ENCODE data around the gene CTNNA3.

The CTNNA3 gene

GRCh38 chr10:66940965-66941364 is 755.0 kb downstream of the CTNNA3 start:
- no peak overlapping the region for H3K4me3 ChIP-seq (ENCODE audit: low read length in 2 of 2)
- no peak overlapping the region for H3K9ac ChIP-seq (ENCODE audit: low read depth in 1 of 2, low read length in 2 of 2)
- no peaks in the 10 kb centered on the region for H3K4me1 ChIP-seq (ENCODE audit: control insufficient read depth in 2 of 2, insufficient read depth in 2 of 2, low read length in 2 of 2)
- H3K36me3 ChIP-seq (ENCODE audit: control insufficient read depth in 2 of 2, insufficient read depth in 2 of 2, low read length in 2 of 2) = no peaks in the 10 kb centered on the region
- H3K27me3 ChIP-seq (ENCODE audit: control insufficient read depth in 2 of 2, insufficient read depth in 2 of 2, low read length in 2 of 2) = no peaks in the 10 kb centered on the region
- H3K27ac ChIP-seq (ENCODE audit: low read depth in 2 of 2, low read length in 2 of 2) = no peak overlapping the region
- no peaks in the 10 kb centered on the region for H3K9me3 ChIP-seq (ENCODE audit: control insufficient read depth in 2 of 2, low read length in 2 of 2)

- no peaks in the 10 kb centered on the region for H3K9me3 ChIP-seq (ENCODE audit: control insufficient read depth in 2 of 2, low read length in 2 of 2)
- no peak overlapping the region for H3K4me3 ChIP-seq (ENCODE audit: low read length in 2 of 2)
- no peak overlapping the region for H3K27ac ChIP-seq (ENCODE audit: low read depth in 2 of 2, low read length in 2 of 2)
- no peaks in the 10 kb centered on the region for H3K36me3 ChIP-seq (ENCODE audit: control insufficient read depth in 2 of 2, insufficient read depth in 2 of 2, low read length in 2 of 2)
- H3K4me1 ChIP-seq (ENCODE audit: control insufficient read depth in 2 of 2, insufficient read depth in 2 of 2, low read length in 2 of 2) = no peaks in the 10 kb centered on the region
- H3K9ac ChIP-seq (ENCODE audit: low read depth in 1 of 2, low read length in 2 of 2) = no peak overlapping the region
- no peaks in the 10 kb centered on the region for H3K27me3 ChIP-seq (ENCODE audit: control insufficient read depth in 2 of 2, insufficient read depth in 2 of 2, low read length in 2 of 2)
These were observed 761.3 kb downstream of the CTNNA3 start for GRCh38 chr10:66934711-66935110.

GRCh38 chr10:66931949-66932343 is 764.0 kb downstream of the CTNNA3 start:
- no peaks in the 10 kb centered on the region for H3K9me3 ChIP-seq (ENCODE audit: control insufficient read depth in 2 of 2, low read length in 2 of 2)
- H3K9ac ChIP-seq (ENCODE audit: low read depth in 1 of 2, low read length in 2 of 2) = no peak overlapping the region
- H3K27me3 ChIP-seq (ENCODE audit: control insufficient read depth in 2 of 2, insufficient read depth in 2 of 2, low read length in 2 of 2) = peaks cover 12 to 18% of the 10 kb centered on the region in 2 donors
- H3K4me1 ChIP-seq (ENCODE audit: control insufficient read depth in 2 of 2, insufficient read depth in 2 of 2, low read length in 2 of 2) = no peaks in the 10 kb centered on the region
- H3K27ac ChIP-seq (ENCODE audit: low read depth in 2 of 2, low read length in 2 of 2) = no peak overlapping the region
- no peaks in the 10 kb centered on the region for H3K36me3 ChIP-seq (ENCODE audit: control insufficient read depth in 2 of 2, insufficient read depth in 2 of 2, low read length in 2 of 2)
- H3K4me3 ChIP-seq (ENCODE audit: low read length in 2 of 2) = no peak overlapping the region

- Histone ChIP-seq H3K27me3 (ENCODE audit: control insufficient read depth in 2 of 2, insufficient read depth in 2 of 2, low read length in 2 of 2) (peaks cover 12 to 20% of the 10 kb centered on the region in 2 donors), H3K9ac (ENCODE audit: low read depth in 1 of 2, low read length in 2 of 2) (no peak overlapping the region), H3K4me3 (ENCODE audit: low read length in 2 of 2) (no peak overlapping the region), H3K9me3 (ENCODE audit: control insufficient read depth in 2 of 2, low read length in 2 of 2) (no peaks in the 10 kb centered on the region), H3K27ac (ENCODE audit: low read depth in 2 of 2, low read length in 2 of 2) (no peak overlapping the region), H3K36me3 (ENCODE audit: control insufficient read depth in 2 of 2, insufficient read depth in 2 of 2, low read length in 2 of 2) (no peaks in the 10 kb centered on the region), H3K4me1 (ENCODE audit: control insufficient read depth in 2 of 2, insufficient read depth in 2 of 2, low read length in 2 of 2) (no peaks in the 10 kb centered on the region)
These were observed 764.6 kb downstream of the CTNNA3 start for GRCh38 chr10:66931340-66931948.

- Histone ChIP-seq H3K27me3 (ENCODE audit: control insufficient read depth in 2 of 2, insufficient read depth in 2 of 2, low read length in 2 of 2) (peaks cover 12 to 20% of the 10 kb centered on the region in 2 donors), H3K4me3 (ENCODE audit: low read length in 2 of 2) (no peak overlapping the region), H3K9ac (ENCODE audit: low read depth in 1 of 2, low read length in 2 of 2) (no peak overlapping the region), H3K9me3 (ENCODE audit: control insufficient read depth in 2 of 2, low read length in 2 of 2) (no peaks in the 10 kb centered on the region), H3K4me1 (ENCODE audit: control insufficient read depth in 2 of 2, insufficient read depth in 2 of 2, low read length in 2 of 2) (peaks cover 0 to 3% of the 10 kb centered on the region in 2 donors), H3K36me3 (ENCODE audit: control insufficient read depth in 2 of 2, insufficient read depth in 2 of 2, low read length in 2 of 2) (no peaks in the 10 kb centered on the region), H3K27ac (ENCODE audit: low read depth in 2 of 2, low read length in 2 of 2) (no peak overlapping the region)
These were observed 766.6 kb downstream of the CTNNA3 start for GRCh38 chr10:66929375-66929774.

- peaks cover 12 to 20% of the 10 kb centered on the region in 2 donors for H3K27me3 ChIP-seq (ENCODE audit: control insufficient read depth in 2 of 2, insufficient read depth in 2 of 2, low read length in 2 of 2)
- no peak overlapping the region for H3K4me3 ChIP-seq (ENCODE audit: low read length in 2 of 2)
- no peak overlapping the region for H3K27ac ChIP-seq (ENCODE audit: low read depth in 2 of 2, low read length in 2 of 2)
- H3K4me1 ChIP-seq (ENCODE audit: control insufficient read depth in 2 of 2, insufficient read depth in 2 of 2, low read length in 2 of 2) = peaks cover 0 to 3% of the 10 kb centered on the region in 2 donors
- H3K36me3 ChIP-seq (ENCODE audit: control insufficient read depth in 2 of 2, insufficient read depth in 2 of 2, low read length in 2 of 2) = no peaks in the 10 kb centered on the region
- H3K9me3 ChIP-seq (ENCODE audit: control insufficient read depth in 2 of 2, low read length in 2 of 2) = no peaks in the 10 kb centered on the region
- no peak overlapping the region for H3K9ac ChIP-seq (ENCODE audit: low read depth in 1 of 2, low read length in 2 of 2)
These were observed 767.2 kb downstream of the CTNNA3 start for GRCh38 chr10:66928776-66929175.

- H3K9ac ChIP-seq (ENCODE audit: low read depth in 1 of 2, low read length in 2 of 2) = no peak overlapping the region
- H3K9me3 ChIP-seq (ENCODE audit: control insufficient read depth in 2 of 2, low read length in 2 of 2) = no peaks in the 10 kb centered on the region
- H3K4me3 ChIP-seq (ENCODE audit: low read length in 2 of 2) = no peak overlapping the region
- H3K36me3 ChIP-seq (ENCODE audit: control insufficient read depth in 2 of 2, insufficient read depth in 2 of 2, low read length in 2 of 2) = no peaks in the 10 kb centered on the region
- H3K27ac ChIP-seq (ENCODE audit: low read depth in 2 of 2, low read length in 2 of 2) = no peak overlapping the region
- peaks cover 0 to 3% of the 10 kb centered on the region in 2 donors for H3K4me1 ChIP-seq (ENCODE audit: control insufficient read depth in 2 of 2, insufficient read depth in 2 of 2, low read length in 2 of 2)
- peaks cover 12 to 20% of the 10 kb centered on the region in 2 donors for H3K27me3 ChIP-seq (ENCODE audit: control insufficient read depth in 2 of 2, insufficient read depth in 2 of 2, low read length in 2 of 2)
These were observed 767.8 kb downstream of the CTNNA3 start for GRCh38 chr10:66927971-66928770.

GRCh38 chr10:66927251-66927935 is 768.6 kb downstream of the CTNNA3 start:
- no peak overlapping the region for H3K27ac ChIP-seq (ENCODE audit: low read depth in 2 of 2, low read length in 2 of 2)
- peaks cover 12 to 20% of the 10 kb centered on the region in 2 donors for H3K27me3 ChIP-seq (ENCODE audit: control insufficient read depth in 2 of 2, insufficient read depth in 2 of 2, low read length in 2 of 2)
- H3K9ac ChIP-seq (ENCODE audit: low read depth in 1 of 2, low read length in 2 of 2) = no peak overlapping the region
- peaks cover 0 to 3% of the 10 kb centered on the region in 2 donors for H3K4me1 ChIP-seq (ENCODE audit: control insufficient read depth in 2 of 2, insufficient read depth in 2 of 2, low read length in 2 of 2)
- H3K9me3 ChIP-seq (ENCODE audit: control insufficient read depth in 2 of 2, low read length in 2 of 2) = no peaks in the 10 kb centered on the region
- no peak overlapping the region for H3K4me3 ChIP-seq (ENCODE audit: low read length in 2 of 2)
- no peaks in the 10 kb centered on the region for H3K36me3 ChIP-seq (ENCODE audit: control insufficient read depth in 2 of 2, insufficient read depth in 2 of 2, low read length in 2 of 2)

- Histone ChIP-seq H3K27me3 (ENCODE audit: control insufficient read depth in 2 of 2, insufficient read depth in 2 of 2, low read length in 2 of 2) (peaks cover 12 to 20% of the 10 kb centered on the region in 2 donors), H3K27ac (ENCODE audit: low read depth in 2 of 2, low read length in 2 of 2) (no peak overlapping the region), H3K36me3 (ENCODE audit: control insufficient read depth in 2 of 2, insufficient read depth in 2 of 2, low read length in 2 of 2) (no peaks in the 10 kb centered on the region), H3K4me1 (ENCODE audit: control insufficient read depth in 2 of 2, insufficient read depth in 2 of 2, low read length in 2 of 2) (peaks cover 0 to 3% of the 10 kb centered on the region in 2 donors), H3K9ac (ENCODE audit: low read depth in 1 of 2, low read length in 2 of 2) (no peak overlapping the region), H3K9me3 (ENCODE audit: control insufficient read depth in 2 of 2, low read length in 2 of 2) (no peaks in the 10 kb centered on the region), H3K4me3 (ENCODE audit: low read length in 2 of 2) (no peak overlapping the region)
These were observed 769.2 kb downstream of the CTNNA3 start for GRCh38 chr10:66926841-66927240.
